ENCODE data around the gene MYL11. TPM values are rescaled to one million over a fixed set of nuclear protein-coding genes. Genes with fewer than 3 reads are reported as not detected.

Gene MYL11
- total and polyA plus RNA-seq, 4 donors: 0.70 TPM; not detected in 3

- 23% methylated on average over 14 of the region's 14 CpGs for WGBS
- Histone ChIP-seq H3K27ac (ENCODE audit: low read depth in 1 of 2, low read length in 2 of 2) (peak overlapping the region; percentile 78 to 87), H3K36me3 (ENCODE audit: control insufficient read depth in 4 of 4, insufficient read depth in 3 of 4, low read depth in 1 of 4, low read length in 3 of 4) (no peaks in the 10 kb centered on the region), H3K9me3 (ENCODE audit: control insufficient read depth in 4 of 4, low read length in 3 of 4) (no peaks in the 10 kb centered on the region), H3K27me3 (ENCODE audit: control insufficient read depth in 4 of 4, insufficient read depth in 4 of 4, low read length in 3 of 4) (no peaks in the 10 kb centered on the region), H3K4me3 (ENCODE audit: low read depth in 1 of 3, low read length in 3 of 3) (peak overlapping the region; percentile 30 to 74 (median 51)), H3K4me1 (ENCODE audit: control insufficient read depth in 4 of 4, insufficient read depth in 4 of 4, low read length in 3 of 4) (peaks cover 10 to 37% (median 30%) of the 10 kb centered on the region in 4 donors), H3K9ac (ENCODE audit: low read depth in 1 of 2, low read length in 2 of 2) (peak overlapping the region in 1 of 2 donors; percentile 89)
- no peak for DNase-seq (ENCODE audit: low spot score)
- TF ChIP-seq RAD21 (IDR thresholded peaks at IDR 0.05) (no peak), HNF4A (conservative IDR thresholded peaks at IDR 0.05) (no peak), JUND (IDR thresholded peaks at IDR 0.05) (no peak), EGR1 (IDR thresholded peaks at IDR 0.05; ENCODE audit: low read depth in 2 of 2) (no peak), FOXA1 (IDR thresholded peaks at IDR 0.05) (no peak), CTCF (IDR thresholded peaks at IDR 0.05; ENCODE audit: low read depth, low read length, missing input control) (no peak), MAX (IDR thresholded peaks at IDR 0.05) (no peak), HNF4G (IDR thresholded peaks at IDR 0.05) (no peak), YY1 (IDR thresholded peaks at IDR 0.05) (no peak), TAF1 (conservative IDR thresholded peaks at IDR 0.05) (no peak), NR2F2 (IDR thresholded peaks at IDR 0.05) (no peak), GABPA (IDR thresholded peaks at IDR 0.05 in 1 of 2, conservative IDR thresholded peaks at IDR 0.05 in 1 of 2) (no peak), ZBTB33 (IDR thresholded peaks at IDR 0.05) (no peak), SP1 (IDR thresholded peaks at IDR 0.05) (no peak)
Observed at GRCh38 chr16:30406795-30407101, 32.1 kb downstream of the MYL11 start.

- peak; percentile 99 for DNase-seq (ENCODE audit: low spot score)
- Histone ChIP-seq H3K36me3 (ENCODE audit: control insufficient read depth in 4 of 4, insufficient read depth in 3 of 4, low read depth in 1 of 4, low read length in 3 of 4) (no peaks in the 10 kb centered on the region), H3K27me3 (ENCODE audit: control insufficient read depth in 4 of 4, insufficient read depth in 4 of 4, low read length in 3 of 4) (no peaks in the 10 kb centered on the region), H3K4me3 (ENCODE audit: low read depth in 1 of 3, low read length in 3 of 3) (peak within 1 kb of the TSS; percentile 32 to 74 (median 51)), H3K9me3 (ENCODE audit: control insufficient read depth in 4 of 4, low read length in 3 of 4) (no peaks in the 10 kb centered on the region), H3K9ac (ENCODE audit: low read depth in 1 of 2, low read length in 2 of 2) (peak within 1 kb of the TSS; percentile 25 to 89), H3K4me1 (ENCODE audit: control insufficient read depth in 4 of 4, insufficient read depth in 4 of 4, low read length in 3 of 4) (peaks cover 8 to 33% (median 26%) of the 10 kb centered on the region in 4 donors), H3K27ac (ENCODE audit: low read depth in 1 of 2, low read length in 2 of 2) (peak within 1 kb of the TSS; percentile 78 to 87)
- WGBS: under 1% methylated on average over 65 of the region's 65 CpGs
- TF ChIP-seq SP1 (IDR thresholded peaks at IDR 0.05) (peak; percentile 55), TAF1 (conservative IDR thresholded peaks at IDR 0.05) (no peak), FOXA2 (IDR thresholded peaks at IDR 0.05) (no peak), HNF4G (IDR thresholded peaks at IDR 0.05) (no peak), EGR1 (IDR thresholded peaks at IDR 0.05; ENCODE audit: low read depth in 2 of 2) (peak in 1 of 2 donors; percentile 39), HNF4A (conservative IDR thresholded peaks at IDR 0.05) (peak in 1 of 2 donors; percentile 11), FOXA1 (IDR thresholded peaks at IDR 0.05) (no peak), YY1 (IDR thresholded peaks at IDR 0.05) (peak; percentile 18), JUND (IDR thresholded peaks at IDR 0.05) (peak in 1 of 2 donors; percentile 91), RXRA (IDR thresholded peaks at IDR 0.05) (peak; percentile 21 to 35)
Observed at GRCh38 chr16:30407102-30407803, 32.7 kb downstream of the MYL11 start, which contains the start of gene ZNF771. TSS of gene ZNF771 (plus strand) at chr16:30407606. CDS start at chr16:30408054, 448 bp downstream.

All from liver (tissue), 9 donors.